IPS-18c (cell line): ENCODE data around the gene RCAN2.

ENCODE experiments used
- H3K4me3 ChIP-seq: 2 replicates; pipeline ENCODE4 v1.7.0; 2013; ENCODE audit warnings: low read depth, mild to moderate bottlenecking, low read length, moderate library complexity; ENCODE audit not compliant: insufficient read depth
- H3K9me3 ChIP-seq: one replicate; pipeline ENCODE4 v1.6.1; 2013; ENCODE audit warnings: mild to moderate bottlenecking, low read length, moderate library complexity; ENCODE audit not compliant: control insufficient read depth, insufficient read depth

Gene RCAN2

DNA sequence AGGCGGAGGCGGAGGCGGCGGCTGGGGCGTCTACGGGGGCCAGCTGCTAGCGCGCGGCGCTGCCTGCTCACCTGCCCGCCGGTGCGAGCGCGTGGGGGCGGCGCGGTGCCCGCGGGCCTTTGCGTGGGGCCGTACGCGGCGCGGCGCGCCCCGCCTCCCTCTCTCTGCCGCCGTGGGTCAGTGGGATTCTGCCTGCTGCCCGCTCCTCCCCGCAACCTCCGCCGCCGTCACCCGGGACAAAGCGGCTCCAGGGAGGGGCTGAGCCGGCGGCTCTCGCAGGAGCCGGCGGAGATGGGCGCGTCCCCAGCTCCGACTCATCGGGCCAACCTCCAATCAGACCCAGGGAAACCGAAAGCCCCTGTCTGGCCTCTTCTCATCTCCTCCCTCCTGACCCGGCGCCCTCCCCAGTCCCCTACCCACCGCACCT lies at the start of gene RCAN2:
Gene RCAN2 (minus strand): TSS at position 249 of the 427 bp plus-strand sequence.
- Histone ChIP-seq H3K9me3 (no peaks in the 10 kb centered on the region), H3K4me3 (peak within 1 kb of the TSS; percentile 68)

DNA sequence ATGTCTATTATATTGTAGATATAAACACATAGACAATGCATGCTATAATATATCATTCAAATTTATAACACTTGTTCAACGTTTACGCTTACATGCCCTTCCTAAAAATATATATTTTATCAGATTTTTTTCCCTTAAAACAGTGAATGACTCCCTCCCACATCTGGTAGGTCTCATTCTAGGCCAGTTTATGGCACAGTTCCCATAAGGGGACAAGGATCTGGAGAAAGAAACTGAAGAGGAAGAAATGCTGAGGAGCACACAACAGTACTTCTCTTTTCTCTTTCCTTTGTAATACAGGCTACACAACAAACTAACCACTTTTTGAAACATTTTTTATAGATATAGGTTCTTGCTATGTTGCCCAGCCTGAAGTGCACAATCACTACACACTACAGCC lies 48.6 kb upstream of the RCAN2 start:
- no peaks in the 10 kb centered on the region for H3K9me3 ChIP-seq
- no peak overlapping the region for H3K4me3 ChIP-seq

DNA sequence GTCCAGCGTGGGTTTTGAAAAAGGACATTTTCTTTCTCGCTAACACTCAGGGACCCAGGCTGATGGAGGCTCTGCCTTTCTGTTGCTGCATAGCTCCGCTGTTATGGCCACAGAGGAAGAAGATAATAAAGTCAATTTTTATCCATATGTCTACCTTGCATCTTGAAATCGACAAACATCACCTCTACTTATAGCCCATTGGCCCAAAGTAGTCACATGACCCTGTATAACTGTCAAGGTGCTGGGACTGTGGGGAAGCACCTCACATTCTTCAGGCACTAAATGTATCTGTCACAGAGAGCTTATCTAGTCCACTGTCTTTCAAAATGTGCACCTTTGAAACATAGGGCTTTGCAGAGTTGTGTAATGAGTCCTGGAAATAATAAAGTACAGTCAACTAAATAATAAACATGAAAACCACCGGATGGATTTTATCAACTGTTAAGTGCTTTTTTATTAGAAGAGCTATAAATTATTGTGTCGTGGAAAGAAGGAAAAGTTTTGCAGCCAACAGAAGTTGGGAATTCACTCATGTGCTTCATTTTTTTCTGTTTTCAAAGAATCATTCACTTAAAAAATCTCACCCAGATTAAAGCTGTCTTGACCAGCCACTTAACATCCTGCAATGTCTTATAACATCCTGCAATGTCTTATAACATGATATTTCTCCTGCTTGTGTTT lies 47.7 kb upstream of the RCAN2 start:
- no peaks in the 10 kb centered on the region for H3K9me3 ChIP-seq
- no peak overlapping the region for H3K4me3 ChIP-seq

DNA sequence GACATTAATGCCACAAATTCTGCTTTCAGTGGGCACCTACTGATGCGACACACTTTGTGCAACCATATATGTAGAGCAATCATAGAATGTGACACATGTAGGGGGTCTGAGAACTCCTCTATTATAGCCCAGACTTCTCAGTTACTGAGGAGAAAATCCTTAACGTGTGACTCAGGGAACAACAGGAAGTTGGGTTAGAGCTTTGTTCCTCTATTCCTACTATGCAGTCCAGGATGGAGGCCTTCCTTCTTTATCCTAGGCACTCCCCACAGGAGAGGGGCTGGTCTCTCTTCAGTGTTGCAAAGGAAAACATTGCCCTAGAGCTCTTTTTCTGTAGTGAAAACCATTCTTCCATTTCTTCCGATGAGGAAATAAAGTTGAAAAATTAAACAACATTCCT lies 39.6 kb upstream of the RCAN2 start:
- no peaks in the 10 kb centered on the region for H3K9me3 ChIP-seq
- no peak overlapping the region for H3K4me3 ChIP-seq

DNA sequence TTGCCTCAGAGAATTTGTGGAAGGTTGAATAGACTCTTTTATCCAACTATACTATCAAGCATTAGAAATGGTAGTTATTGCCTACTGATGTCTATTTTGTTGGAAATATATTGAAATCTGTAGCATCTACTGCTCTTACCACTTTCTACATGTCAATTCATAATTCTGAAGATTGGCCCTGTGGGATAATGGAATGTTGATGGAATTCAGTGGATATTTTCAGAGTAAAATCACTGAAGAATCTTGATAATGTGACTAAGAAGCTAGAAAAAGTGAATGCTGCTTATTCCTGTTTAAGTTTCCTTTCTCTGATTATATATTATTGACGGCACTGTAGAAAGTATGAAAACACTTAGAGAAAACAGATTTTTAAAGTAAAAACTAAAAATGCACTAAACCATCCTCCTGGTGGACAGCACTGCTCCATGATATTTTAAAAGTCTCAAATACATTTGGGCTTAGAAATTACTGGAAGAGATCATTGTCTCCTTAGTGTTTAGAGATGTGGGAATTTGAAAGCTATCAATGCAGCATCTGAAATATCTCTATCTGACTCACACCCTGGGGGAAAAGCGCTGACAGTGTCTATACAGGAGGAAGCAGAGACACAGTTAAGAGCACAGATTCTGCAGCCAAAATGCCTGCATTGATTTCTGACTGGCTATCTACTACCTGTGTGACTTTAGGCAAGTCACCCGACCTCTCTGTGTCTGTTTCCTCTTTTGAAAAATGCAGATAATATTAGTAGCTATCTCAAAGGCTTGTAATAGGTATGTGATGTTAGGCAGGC lies 37.9 kb upstream of the RCAN2 start:
- H3K4me3 ChIP-seq: no peak overlapping the region

DNA sequence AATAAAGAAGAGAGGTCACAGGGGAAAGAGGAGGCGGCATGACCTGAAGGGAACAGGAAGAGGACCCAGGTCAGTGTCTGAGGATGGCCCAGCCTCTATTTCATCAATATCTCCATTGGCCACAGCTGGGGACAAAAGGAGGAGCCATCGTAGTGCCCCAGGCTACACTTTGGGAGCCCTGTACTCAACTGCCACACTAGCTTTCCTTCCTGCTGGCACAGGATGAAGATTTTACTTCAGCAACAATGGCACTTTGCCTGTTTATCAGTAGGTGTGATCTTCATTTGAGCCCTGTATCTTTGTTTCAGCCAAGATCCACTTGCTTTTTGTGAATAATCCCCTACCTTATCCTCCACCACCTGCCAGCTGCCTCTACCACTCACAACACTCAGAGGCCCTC lies 35.4 kb upstream of the RCAN2 start:
- Histone ChIP-seq H3K4me3 (no peak overlapping the region), H3K9me3 (no peaks in the 10 kb centered on the region)

More for the DNA sequence above, 37.9 kb upstream of the RCAN2 start:
- H3K9me3 ChIP-seq: no peaks in the 10 kb centered on the region

DNA sequence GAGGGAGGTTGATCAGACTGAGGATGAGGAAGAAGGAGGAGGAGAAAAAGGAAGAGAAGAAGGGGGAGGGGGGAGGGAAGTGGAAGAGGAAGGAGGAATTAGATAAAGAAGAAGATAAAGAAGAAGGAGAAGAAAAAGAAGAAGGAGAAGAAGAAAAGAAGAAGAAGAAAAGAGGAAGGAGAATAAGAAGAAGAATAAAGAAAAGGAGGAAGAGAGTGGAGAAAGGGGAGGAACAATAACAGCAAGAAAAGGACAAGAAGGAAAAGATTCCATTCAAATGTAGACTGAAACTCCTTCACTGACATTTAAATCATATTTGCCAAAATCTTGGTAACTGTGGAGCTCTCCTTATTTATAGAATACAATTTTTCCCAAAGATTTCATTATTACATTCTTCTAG lies 34.3 kb upstream of the RCAN2 start:
- H3K4me3 ChIP-seq: no peak overlapping the region
- H3K9me3 ChIP-seq: no peaks in the 10 kb centered on the region

DNA sequence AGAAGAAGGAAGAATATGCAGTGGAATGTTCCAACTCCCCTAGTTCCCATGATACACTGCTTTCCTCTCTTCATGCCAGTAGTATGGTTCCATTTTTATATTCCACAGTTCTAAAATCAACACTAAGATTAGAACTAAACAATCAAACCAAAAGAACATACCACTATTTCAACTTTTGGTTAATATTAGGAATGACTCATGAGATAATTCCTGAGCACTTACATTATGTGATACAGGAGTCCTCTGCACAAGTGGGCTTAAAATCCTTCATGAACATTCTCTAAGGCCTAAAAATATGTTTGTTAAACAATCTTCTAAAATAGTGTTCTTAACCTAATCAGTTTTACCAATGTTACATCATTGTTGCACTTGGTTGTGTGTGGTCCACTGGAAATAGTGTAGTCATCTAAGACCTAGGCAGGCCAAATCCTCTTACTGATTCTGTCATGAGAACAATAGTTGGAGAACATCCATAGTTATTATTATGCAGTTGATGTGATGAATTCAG lies 30.3 kb upstream of the RCAN2 start:
- Histone ChIP-seq H3K4me3 (no peak overlapping the region), H3K9me3 (no peaks in the 10 kb centered on the region)

DNA sequence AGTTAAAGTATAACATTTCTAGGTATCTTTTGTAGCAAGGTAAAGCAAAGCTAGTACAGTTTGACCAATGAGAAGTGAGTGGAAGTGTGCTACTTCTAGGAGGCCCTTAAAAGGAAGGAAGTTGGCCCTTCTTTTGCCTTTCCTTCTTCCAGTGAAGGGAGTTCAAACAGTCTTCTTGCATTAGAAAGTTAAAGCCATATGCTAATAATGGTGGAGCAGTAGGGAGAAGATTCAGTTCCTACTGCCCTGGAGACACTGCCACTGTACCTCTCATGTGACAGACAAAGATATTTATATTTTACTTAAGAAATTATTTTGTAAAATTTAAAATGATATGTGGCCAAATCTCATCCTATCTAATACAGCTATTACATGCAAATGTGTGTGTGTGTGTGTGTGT lies 26.0 kb upstream of the RCAN2 start:
- Histone ChIP-seq H3K9me3 (no peaks in the 10 kb centered on the region), H3K4me3 (no peak overlapping the region)

DNA sequence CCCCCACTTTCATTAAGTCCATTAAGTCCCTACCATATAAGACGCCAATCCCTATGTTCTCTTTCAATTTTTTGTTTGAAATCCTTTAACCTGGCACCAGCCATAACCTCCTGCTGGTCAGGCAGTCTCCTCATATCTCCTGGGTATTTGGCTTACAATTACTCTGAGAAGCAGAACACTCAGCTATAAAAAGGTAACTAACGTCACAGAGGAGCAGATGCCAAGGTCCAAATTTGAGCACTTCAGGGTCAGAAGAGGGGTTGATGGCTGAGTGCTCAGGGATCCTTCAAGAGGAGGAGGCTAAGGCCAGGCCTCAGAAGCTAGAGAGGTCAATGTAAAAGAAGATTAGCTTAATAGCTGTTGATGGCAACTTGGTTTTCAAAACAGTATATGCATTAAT lies 22.3 kb upstream of the RCAN2 start:
- Histone ChIP-seq H3K4me3 (no peak overlapping the region), H3K9me3 (no peaks in the 10 kb centered on the region)

DNA sequence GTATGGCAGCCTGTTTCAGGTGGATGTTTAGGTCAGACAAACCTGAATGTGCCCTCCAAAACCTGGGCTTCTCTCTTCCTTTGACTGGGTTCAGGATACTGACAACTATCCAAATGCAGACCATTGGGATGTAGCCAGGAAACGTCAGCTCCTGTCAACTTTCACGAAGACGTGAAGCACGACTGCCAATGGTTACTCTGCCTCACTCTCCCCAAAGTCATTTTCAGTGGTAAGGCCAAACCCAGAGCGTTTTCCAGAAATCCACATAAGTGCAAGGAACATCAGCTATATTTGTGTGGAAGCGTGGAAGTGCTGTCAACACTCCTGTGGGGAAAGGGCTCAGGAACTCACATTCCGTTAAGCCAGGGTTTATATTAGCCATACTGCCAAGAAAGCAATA lies 20.1 kb upstream of the RCAN2 start:
- Histone ChIP-seq H3K4me3 (no peak overlapping the region), H3K9me3 (no peaks in the 10 kb centered on the region)

DNA sequence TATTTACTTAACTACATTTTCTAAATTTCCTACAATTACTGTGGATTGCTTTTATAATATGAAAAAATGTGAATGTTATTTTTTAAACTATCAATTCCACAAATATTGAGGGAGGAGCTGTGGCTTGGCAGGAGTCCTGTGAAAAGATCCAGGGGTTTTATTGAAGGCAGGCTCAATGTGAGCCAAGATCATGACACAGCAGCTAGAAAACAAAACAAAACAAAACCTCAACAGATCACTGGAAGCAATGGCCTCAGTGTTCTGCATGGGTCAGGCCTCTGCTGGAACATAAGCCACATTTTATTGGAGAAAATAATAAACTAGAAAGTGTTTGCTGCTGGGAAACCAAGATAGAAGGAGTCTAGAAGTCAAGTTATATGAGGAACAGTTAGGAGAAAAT lies 19.4 kb upstream of the RCAN2 start:
- H3K9me3 ChIP-seq: no peaks in the 10 kb centered on the region
- no peak overlapping the region for H3K4me3 ChIP-seq

DNA sequence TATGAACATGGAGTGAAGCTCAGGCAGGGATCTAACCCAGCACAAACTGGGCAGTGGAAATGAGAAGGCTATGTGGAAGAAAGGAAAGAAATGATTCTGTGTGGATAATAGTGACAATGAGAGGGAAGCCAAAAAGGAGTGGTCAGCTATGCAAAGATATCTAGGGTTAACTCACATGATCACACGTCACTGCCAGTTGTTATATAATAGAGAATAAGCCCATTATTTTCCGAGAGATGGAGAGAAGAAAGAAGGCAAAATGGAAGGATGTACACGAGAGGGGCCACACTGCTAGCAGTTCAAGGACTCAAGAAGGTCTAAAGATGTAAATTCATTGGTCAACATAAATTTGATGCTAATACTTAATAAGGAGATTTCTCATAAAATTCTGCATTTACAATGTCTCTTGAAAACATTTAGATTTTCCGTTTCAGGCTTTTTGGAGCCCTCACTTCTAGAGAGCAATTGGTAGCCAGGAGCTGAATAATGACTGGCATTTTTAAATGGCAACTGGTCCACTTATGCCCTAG lies 18.8 kb upstream of the RCAN2 start:
- Histone ChIP-seq H3K9me3 (no peaks in the 10 kb centered on the region), H3K4me3 (no peak overlapping the region)

DNA sequence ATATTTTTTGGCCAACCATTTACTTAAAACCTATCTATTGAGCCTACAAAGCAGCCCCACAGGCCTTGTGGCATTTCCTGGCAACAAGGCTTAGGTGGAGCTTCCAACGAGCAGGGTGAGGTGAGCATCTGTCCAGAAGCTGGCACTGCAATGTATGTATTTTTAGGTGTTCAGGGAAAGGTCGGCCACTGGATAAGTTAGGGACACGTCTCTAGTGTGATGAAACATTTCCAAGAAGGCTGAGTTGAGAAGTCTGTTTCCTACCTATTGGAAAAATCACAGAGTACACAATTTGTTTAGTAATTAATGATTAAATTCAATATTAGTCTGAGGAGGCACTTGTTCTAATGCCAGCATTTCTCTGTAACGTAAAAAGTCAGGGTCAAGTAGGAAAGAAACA lies 17.8 kb upstream of the RCAN2 start:
- H3K9me3 ChIP-seq: no peaks in the 10 kb centered on the region
- no peak overlapping the region for H3K4me3 ChIP-seq

DNA sequence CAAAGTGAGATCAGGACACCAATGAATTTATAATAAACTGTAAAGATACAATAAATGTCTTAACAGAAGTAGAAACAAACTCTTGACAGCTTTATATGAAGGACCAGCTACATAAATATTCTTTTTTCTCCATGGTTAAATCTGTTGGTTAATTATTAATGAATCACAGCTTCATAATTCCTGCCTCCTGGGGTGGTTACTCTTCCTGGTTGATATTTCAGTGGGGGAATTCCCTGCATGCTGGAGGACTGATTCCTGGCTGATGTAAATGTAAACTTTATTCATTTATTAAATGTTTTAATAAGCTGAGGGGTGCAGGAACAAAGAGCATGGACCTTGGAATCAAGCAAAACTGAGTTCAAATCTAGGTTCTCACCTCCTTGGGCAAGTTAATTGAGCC lies 16.2 kb upstream of the RCAN2 start:
- no peaks in the 10 kb centered on the region for H3K9me3 ChIP-seq
- H3K4me3 ChIP-seq: no peak overlapping the region

DNA sequence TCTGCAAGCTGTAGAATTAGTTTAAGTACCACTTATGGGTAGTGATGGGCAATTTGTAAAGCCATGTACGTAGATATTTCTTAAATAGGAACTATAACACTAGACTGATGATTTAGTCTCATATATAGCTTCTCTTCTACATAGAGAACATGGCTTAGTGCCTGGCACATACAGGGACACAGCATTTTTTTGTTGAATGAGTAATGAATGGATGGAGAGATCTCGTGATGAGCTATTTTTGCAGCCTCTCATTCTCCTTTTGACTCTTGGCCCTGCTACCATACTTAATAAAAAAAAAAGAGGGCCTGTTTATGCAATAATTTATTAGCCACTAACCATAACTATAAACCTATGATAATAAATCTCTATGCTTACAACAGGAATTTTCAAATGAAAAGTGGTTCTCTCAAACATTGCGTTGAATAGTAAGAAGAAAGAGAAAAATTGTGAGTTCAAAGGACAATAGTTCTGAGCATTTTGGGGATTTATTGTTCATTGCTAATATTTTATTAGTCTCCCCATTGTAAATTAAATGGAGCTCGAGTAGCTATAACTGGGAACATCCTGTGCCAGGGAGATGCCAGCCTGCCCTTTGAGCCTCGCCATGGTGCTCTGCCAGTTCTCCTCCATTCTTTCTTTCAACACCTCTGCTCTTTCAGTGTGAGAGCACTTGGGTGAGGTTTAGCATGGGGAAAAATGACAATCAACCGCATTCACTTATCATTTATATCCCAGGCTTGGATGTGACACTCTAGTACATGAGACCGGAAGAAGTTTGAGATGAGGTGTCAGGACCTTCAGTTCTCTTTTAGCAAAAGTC lies 14.7 kb upstream of the RCAN2 start:
- no peaks in the 10 kb centered on the region for H3K9me3 ChIP-seq

DNA sequence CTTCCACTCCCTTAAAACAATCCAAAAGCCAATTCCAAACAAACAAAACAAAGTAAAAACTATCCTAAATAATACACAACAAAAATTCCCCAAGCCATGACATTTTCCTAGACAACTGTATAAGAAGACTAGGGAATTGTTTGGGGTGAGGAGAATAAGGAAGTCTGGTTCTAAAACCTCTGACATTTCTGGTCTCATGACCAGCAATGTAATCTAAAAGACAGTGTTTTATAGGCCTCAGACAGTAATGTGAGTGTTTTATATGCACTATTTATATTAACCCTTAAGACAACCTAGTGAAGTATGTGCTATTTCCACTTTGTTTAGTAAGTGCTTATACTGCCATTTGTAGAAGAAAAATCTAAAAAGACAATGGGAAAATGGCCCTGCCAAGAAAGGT lies 13.0 kb upstream of the RCAN2 start:
- Histone ChIP-seq H3K4me3 (no peak overlapping the region), H3K9me3 (no peaks in the 10 kb centered on the region)

More for the DNA sequence above, 14.7 kb upstream of the RCAN2 start:
- no peak overlapping the region for H3K4me3 ChIP-seq
